Neutrophil (primary cell): ENCODE data around the gene DCAF4.

Experiments used
- H3K27ac ChIP-seq: fragments of 200-600 bp; sonication (generic); 2 replicates; pipeline ENCODE4 v1.5.1; 2016; ENCODE audit warnings: mild to moderate bottlenecking, moderate library complexity
- H3K27me3 ChIP-seq: fragments of 200-600 bp; sonication (generic); 2 replicates; pipeline ENCODE4 v1.6.0; 2016; ENCODE audit warnings: mild to moderate bottlenecking
- H3K36me3 ChIP-seq: fragments of 200-600 bp; sonication (generic); 2 replicates; pipeline ENCODE4 v1.5.1; 2017
- H3K4me1 ChIP-seq, 2 experiments: fragments of 200-600 bp in 1 of 2; sonication (generic) in 1 of 2; 1 replicate in 1 of 2; 2 replicates in 1 of 2; pipeline versions ENCODE4 v1.5.1 to v1.6.1; 2013 to 2016; ENCODE audit warnings: low read depth in 1 of 2, low read length in 1 of 2, mild to moderate bottlenecking in 1 of 2, moderate library complexity in 1 of 2; ENCODE audit not compliant: control insufficient read depth in 1 of 2, insufficient read depth in 1 of 2
- H3K4me3 ChIP-seq, 2 experiments: fragments of 200-600 bp in 1 of 2; sonication (generic) in 1 of 2; 1 replicate in 1 of 2; 2 replicates in 1 of 2; pipeline ENCODE4 v1.5.1; 2013 to 2016; ENCODE audit warnings: low read depth in 1 of 2, low read length in 1 of 2, mild to moderate bottlenecking in 1 of 2, moderate library complexity in 1 of 2
- H3K9me3 ChIP-seq: fragments of 200-600 bp; sonication (generic); 2 replicates; pipeline ENCODE4 v1.5.1; 2016
- TF ChIP-seq, protein P1 (sequence below): fragments of 200-600 bp; sonication (generic); IDR thresholded peaks from 2 replicates; pipeline ENCODE4 v1.5.1; 2016; ENCODE audit warnings: antibody characterized with exemption

Gene DCAF4

DNA sequence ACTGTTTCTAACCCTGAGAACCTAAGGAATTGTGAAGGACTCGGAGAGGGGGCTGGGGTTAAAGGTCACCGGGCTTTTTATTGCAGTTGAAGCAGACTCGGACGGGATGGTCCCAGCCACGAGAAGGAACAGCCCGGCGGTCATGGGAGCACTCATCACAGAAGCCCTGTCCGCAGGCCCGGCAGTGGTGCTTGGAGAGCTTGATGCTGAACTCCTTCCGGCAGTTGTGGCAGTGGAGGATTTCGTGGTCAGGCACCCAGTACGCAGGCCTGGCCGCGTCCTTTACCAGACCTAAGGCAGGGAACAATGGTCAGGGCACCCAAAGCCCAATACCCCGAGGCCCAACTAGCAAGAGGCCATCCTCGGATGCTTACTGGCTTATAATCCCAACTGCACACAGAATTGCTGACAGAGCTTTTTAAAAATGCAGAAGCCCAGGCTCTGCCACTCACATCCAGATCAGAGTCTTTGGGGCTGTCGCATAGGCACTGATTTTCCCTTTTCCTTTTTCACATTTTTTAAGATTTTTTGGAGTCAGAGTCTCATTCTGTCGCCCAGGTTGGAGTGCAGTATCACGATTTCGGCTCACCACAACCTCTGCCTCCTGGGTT lies 44.7 kb downstream of the DCAF4 start:
- Histone ChIP-seq H3K36me3 (peaks cover 95% of the 10 kb centered on the region), H3K27me3 (no peaks in the 10 kb centered on the region), H3K4me1 (no peaks in the 10 kb centered on the region), H3K9me3 (no peaks in the 10 kb centered on the region), H3K4me3 (no peak overlapping the region), H3K27ac (no peak overlapping the region)
- TF ChIP-seq, protein P1, sequence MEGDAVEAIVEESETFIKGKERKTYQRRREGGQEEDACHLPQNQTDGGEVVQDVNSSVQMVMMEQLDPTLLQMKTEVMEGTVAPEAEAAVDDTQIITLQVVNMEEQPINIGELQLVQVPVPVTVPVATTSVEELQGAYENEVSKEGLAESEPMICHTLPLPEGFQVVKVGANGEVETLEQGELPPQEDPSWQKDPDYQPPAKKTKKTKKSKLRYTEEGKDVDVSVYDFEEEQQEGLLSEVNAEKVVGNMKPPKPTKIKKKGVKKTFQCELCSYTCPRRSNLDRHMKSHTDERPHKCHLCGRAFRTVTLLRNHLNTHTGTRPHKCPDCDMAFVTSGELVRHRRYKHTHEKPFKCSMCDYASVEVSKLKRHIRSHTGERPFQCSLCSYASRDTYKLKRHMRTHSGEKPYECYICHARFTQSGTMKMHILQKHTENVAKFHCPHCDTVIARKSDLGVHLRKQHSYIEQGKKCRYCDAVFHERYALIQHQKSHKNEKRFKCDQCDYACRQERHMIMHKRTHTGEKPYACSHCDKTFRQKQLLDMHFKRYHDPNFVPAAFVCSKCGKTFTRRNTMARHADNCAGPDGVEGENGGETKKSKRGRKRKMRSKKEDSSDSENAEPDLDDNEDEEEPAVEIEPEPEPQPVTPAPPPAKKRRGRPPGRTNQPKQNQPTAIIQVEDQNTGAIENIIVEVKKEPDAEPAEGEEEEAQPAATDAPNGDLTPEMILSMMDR: no peak

DNA sequence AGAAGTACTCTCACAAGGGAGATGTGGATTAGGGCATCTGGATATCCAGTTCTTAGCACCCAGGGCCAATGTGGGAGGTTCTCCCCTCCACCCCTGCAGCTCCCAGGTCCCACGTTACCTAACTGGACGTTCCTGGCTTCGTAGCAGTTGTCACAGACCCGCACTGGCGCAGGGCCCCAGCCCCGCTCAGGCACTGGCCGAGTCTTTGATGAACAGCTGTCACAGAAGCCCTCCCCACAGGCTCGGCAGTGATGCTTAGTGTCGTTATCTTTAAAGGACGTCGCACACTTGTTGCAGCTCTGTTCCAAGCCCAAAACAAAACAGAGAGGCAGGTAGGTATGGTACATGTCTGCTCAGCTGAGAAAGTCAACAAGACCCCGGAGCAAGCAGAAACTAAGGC lies 48.4 kb downstream of the DCAF4 start:
- Histone ChIP-seq H3K4me3 (no peak overlapping the region), H3K9me3 (no peaks in the 10 kb centered on the region)
- TF ChIP-seq, protein P1: no peak

DNA sequence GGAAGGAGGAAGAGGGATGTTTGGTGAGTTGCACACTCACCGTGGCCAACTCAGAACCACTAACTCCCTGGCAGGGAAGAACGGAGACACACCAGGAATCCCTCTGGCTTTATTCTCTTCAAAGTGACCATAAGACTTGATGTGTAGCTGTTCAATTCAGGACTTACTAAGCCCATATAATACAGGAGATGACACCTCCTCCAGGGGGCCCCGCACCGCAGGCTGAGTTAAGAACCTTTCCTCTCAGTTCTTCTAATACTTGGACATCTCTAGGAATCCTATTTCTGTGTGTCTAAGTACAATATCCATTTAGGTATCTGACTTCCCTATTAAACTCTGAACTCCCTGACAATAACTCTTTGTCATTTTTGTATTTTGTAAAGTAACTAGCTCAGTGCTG lies 49.5 kb downstream of the DCAF4 start:
- Histone ChIP-seq H3K4me3 (no peak overlapping the region), H3K27ac (no peak overlapping the region), H3K36me3 (peaks cover 97% of the 10 kb centered on the region), H3K4me1 (no peaks in the 10 kb centered on the region), H3K27me3 (no peaks in the 10 kb centered on the region), H3K9me3 (no peaks in the 10 kb centered on the region)
- TF ChIP-seq, protein P1: no peak

More for the DNA sequence above, 48.4 kb downstream of the DCAF4 start:
- no peaks in the 10 kb centered on the region for H3K27me3 ChIP-seq
- H3K4me1 ChIP-seq: no peaks in the 10 kb centered on the region
- no peak overlapping the region for H3K27ac ChIP-seq
- H3K36me3 ChIP-seq: peaks cover 99% of the 10 kb centered on the region

DNA sequence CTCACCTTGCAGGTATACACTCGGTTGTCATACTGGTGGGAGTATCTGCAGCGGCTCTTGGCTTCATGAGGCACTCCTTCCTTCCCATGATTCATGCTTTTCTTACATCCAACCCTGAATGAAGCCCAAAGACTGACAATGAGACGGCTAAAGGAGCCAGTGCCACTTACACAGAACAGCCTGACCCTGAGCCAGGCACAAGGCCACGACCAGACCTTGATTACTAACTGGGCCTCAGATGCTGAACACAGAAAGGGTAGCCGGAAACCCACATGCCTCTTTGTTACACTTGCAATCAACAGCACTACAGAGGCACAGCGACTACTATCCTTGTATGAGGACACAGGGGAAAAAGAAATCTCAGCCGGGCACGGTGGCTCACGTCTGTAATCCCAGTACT lies 52.6 kb downstream of the DCAF4 start:
- H3K27ac ChIP-seq: no peak overlapping the region
- no peaks in the 10 kb centered on the region for H3K4me1 ChIP-seq
- TF ChIP-seq, protein P1: no peak
- peaks cover 92% of the 10 kb centered on the region for H3K36me3 ChIP-seq
- no peaks in the 10 kb centered on the region for H3K27me3 ChIP-seq
- no peak overlapping the region for H3K4me3 ChIP-seq
- no peaks in the 10 kb centered on the region for H3K9me3 ChIP-seq

DNA sequence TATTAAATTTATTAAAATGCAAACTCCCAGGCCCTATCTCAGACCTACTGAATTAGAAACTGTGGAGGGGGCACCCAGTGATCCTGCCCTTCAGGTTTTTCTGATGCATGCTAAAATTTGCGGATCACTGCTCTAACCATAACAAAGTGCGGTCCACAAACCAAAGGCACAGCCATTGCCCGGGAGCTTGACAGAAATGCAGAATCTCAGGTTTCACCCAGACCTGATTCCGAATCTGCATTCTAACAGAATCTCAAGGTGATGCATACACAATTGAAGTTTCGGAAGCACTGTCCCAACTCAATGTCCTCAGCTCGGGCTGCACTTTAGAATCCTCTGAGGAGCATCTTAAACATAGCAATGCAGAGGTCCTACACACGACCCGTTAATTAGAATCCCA lies 54.6 kb downstream of the DCAF4 start:
- Histone ChIP-seq H3K36me3 (peaks cover 87% of the 10 kb centered on the region), H3K9me3 (no peaks in the 10 kb centered on the region), H3K4me3 (no peak overlapping the region), H3K4me1 (no peaks in the 10 kb centered on the region), H3K27me3 (no peaks in the 10 kb centered on the region), H3K27ac (no peak overlapping the region)
- TF ChIP-seq, protein P1: no peak
